Neural crest cell (in vitro differentiated cells): ENCODE results near the gene PRELID3B. TPM values are rescaled to one million over a fixed set of nuclear protein-coding genes. Genes with fewer than 3 reads are reported as not detected.

ENCODE experiments used
- DNase-seq: peaks from one replicate; pipeline ENCODE4 v3.0.0; 2021; ENCODE audit warnings: low read depth, mixed read lengths, low spot score
- H3K27ac Mint-ChIP-seq: one replicate; pipeline ENCODE4 v1.8.0; 2021; ENCODE audit warnings: mild to moderate bottlenecking, mixed read lengths; ENCODE audit not compliant: unreplicated experiment
- H3K27me3 Mint-ChIP-seq: 2 replicates; pipeline ENCODE4 v1.8.0; 2021; ENCODE audit warnings: low read depth, mild to moderate bottlenecking, mixed read lengths
- H3K36me3 Mint-ChIP-seq: 2 replicates; pipeline ENCODE4 v1.8.0; 2021; ENCODE audit warnings: low read depth, mild to moderate bottlenecking, mixed read lengths
- H3K4me1 Mint-ChIP-seq: 2 replicates; pipeline ENCODE4 v1.8.0; 2021; ENCODE audit warnings: mixed read lengths
- H3K4me3 Mint-ChIP-seq: one replicate; pipeline ENCODE4 v1.8.0; 2021; ENCODE audit warnings: mild to moderate bottlenecking, mixed read lengths
- H3K9me3 Mint-ChIP-seq: 2 replicates; pipeline ENCODE4 v1.8.0; 2021; ENCODE audit warnings: mixed read lengths
- total RNA-seq: library from RNA; stranded (reverse); gene quantifications from 2 replicates; pipeline ENCODE4 v1.2.1, GENCODE V29; 2021
- TF ChIP-seq, protein P1 (sequence below): fragments of 200-600 bp; sonication (generic); conservative IDR thresholded peaks from 2 replicates; pipeline ENCODE4 v1.5.0; 2021; ENCODE audit warnings: antibody characterized with exemption, mild to moderate bottlenecking

Gene PRELID3B
- total RNA-seq, 1 donor from 2014 or later: 45.3 TPM

DNA sequence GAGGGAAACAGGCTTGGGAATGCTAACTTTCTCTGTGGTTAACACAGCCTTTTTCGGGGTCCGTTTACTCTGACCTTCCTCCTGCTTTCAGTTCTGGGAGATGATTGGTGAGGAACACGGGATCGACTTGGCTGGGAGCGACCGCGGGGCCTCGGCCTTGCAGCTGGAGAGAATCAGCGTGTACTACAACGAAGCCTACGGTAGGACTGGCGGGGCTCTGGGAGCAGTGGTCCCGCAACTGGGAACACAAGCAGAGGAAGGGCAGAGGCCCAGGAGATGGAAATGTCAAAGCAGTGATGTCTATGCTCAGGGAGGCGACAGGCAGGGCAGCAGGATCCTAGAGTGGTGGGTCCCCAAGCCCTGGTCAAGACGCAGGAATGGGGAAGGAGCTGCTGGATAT is 19.8 kb downstream of the PRELID3B start:
- DNase-seq: no peak
- peaks cover 9% of the 10 kb centered on the region for H3K36me3 Mint-ChIP-seq
- peaks cover 36% of the 10 kb centered on the region for H3K4me1 Mint-ChIP-seq
- TF ChIP-seq, protein P1, sequence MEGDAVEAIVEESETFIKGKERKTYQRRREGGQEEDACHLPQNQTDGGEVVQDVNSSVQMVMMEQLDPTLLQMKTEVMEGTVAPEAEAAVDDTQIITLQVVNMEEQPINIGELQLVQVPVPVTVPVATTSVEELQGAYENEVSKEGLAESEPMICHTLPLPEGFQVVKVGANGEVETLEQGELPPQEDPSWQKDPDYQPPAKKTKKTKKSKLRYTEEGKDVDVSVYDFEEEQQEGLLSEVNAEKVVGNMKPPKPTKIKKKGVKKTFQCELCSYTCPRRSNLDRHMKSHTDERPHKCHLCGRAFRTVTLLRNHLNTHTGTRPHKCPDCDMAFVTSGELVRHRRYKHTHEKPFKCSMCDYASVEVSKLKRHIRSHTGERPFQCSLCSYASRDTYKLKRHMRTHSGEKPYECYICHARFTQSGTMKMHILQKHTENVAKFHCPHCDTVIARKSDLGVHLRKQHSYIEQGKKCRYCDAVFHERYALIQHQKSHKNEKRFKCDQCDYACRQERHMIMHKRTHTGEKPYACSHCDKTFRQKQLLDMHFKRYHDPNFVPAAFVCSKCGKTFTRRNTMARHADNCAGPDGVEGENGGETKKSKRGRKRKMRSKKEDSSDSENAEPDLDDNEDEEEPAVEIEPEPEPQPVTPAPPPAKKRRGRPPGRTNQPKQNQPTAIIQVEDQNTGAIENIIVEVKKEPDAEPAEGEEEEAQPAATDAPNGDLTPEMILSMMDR: no peak
- no peaks in the 10 kb centered on the region for H3K9me3 Mint-ChIP-seq
- no peak overlapping the region for H3K27ac Mint-ChIP-seq
- peak overlapping the region; percentile 6 for H3K4me3 Mint-ChIP-seq
- H3K27me3 Mint-ChIP-seq: no peaks in the 10 kb centered on the region

DNA sequence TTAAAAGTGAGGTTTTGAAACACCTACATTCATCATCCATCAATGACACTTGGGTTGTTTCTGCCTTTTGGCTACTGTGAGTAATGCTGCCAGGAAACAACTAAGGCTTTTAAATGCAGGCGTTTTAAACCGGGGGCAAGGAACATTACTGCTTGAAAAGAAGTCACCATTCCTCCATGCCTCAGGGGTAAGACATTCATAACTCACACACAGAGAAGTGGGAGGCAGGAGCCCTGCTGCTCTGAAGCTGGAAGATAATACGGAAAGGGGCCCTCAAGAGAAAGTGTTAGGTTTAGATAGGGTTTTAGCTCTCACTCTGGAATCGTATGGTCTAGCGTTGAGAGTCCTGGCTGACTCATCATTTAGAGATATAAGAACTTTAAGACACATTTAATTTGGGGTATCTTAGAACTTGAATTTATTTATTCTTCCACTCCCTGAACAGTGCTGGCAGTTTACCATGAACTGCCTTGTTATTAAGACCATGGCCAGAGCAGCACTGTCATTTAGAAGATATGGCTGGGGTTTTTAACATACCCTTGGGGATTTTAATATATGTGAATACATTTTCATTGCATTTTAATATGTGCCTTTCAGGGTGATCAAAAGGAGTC is 21.5 kb downstream of the PRELID3B start:
- Mint-ChIP-seq H3K27ac (no peak overlapping the region), H3K9me3 (no peaks in the 10 kb centered on the region), H3K27me3 (no peaks in the 10 kb centered on the region), H3K4me1 (peaks cover 32% of the 10 kb centered on the region), H3K36me3 (peaks cover 9% of the 10 kb centered on the region), H3K4me3 (no peak overlapping the region)
- TF ChIP-seq, protein P1: no peak
- DNase-seq: no peak

DNA sequence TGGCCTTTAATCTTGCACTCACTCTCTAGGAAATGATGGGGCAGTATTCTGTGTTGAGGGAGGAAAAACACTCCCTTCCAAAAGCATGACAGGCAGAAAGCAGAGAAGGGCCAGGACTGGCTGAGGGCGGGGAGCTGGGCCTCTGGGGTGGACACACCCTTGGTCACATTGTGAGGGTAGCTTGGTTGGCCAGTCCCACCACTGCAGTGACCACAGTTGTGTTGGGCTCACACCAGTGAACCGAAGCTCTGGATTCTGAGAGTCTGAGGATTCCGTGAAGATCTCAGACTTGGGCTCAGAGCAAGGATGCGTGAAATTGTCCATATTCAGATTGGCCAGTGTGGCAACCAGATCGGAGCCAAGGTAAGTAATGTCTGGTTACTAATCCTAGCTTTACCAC is 23.4 kb downstream of the PRELID3B start, which contains the start of gene TUBB1:
TUBB1 (plus strand) TSS at position 213 of the 400 bp plus-strand sequence; CDS start at position 307, 94 bp downstream.
- Mint-ChIP-seq H3K9me3 (no peaks in the 10 kb centered on the region), H3K4me3 (peak within 1 kb of the TSS; percentile 38), H3K27ac (peak within 1 kb of the TSS; percentile 19), H3K27me3 (no peaks in the 10 kb centered on the region), H3K36me3 (peaks cover 4% of the 10 kb centered on the region), H3K4me1 (peaks cover 26% of the 10 kb centered on the region)
- TF ChIP-seq, protein P1: no peak
- DNase-seq: no peak

DNA sequence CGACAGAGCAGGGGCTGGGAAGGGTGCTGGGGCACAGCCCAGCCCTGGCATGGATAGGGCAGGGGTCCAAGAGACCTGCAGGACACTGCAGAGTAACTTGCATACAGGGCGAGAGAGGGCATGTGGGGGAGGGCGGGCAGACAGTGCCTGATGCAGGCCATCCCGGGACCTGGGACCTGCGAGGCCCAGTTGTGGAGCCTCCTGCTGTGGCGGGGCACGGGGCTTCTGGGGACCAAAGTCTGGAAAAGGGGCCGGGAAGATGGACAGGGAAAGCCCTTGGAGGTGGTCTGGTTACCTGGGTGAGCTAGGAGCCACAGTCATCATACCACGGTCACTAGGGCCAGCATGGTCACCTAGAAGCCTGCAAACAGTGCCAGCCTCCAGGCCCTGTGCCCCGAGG is 23.8 kb downstream of the PRELID3B start:
- Mint-ChIP-seq H3K27me3 (no peaks in the 10 kb centered on the region), H3K27ac (no peak overlapping the region), H3K36me3 (peaks cover 4% of the 10 kb centered on the region), H3K4me1 (peaks cover 26% of the 10 kb centered on the region), H3K4me3 (peak overlapping the region; percentile 38), H3K9me3 (no peaks in the 10 kb centered on the region)
- TF ChIP-seq, protein P1: no peak
- no peak for DNase-seq

- Mint-ChIP-seq H3K9me3 (no peaks in the 10 kb centered on the region), H3K4me1 (peaks cover 26% of the 10 kb centered on the region), H3K36me3 (peaks cover under 1% of the 10 kb centered on the region), H3K27me3 (no peaks in the 10 kb centered on the region), H3K27ac (no peak overlapping the region), H3K4me3 (no peak overlapping the region)
- DNase-seq: no peak
- TF ChIP-seq, protein P1: no peak
Measured at GRCh38 chr20:59017493-59018231, 24.9 kb downstream of the PRELID3B start.
